Parathyroid adenoma (tissue), 2 donors: ENCODE measurements around the gene LAMB4.

Experiments used
- H2AFZ ChIP-seq: fragments of 300-600 bp; sonication (generic); one replicate; pipeline ENCODE4 v1.7.0; 2017; ENCODE audit warnings: antibody characterized with exemption, mild to moderate bottlenecking
- H3K27ac ChIP-seq: fragments of 300-600 bp; sonication (generic); one replicate; pipeline ENCODE4 v1.7.0; 2017
- H3K27me3 ChIP-seq: fragments of 300-600 bp; sonication (generic); one replicate; pipeline ENCODE4 v1.7.0; 2017; ENCODE audit warnings: low read length; ENCODE audit not compliant: control insufficient read depth, insufficient read depth
- H3K36me3 ChIP-seq: fragments of 300-600 bp; sonication (generic); one replicate; pipeline ENCODE4 v1.7.0; 2017; ENCODE audit warnings: low read length; ENCODE audit not compliant: control insufficient read depth, insufficient read depth
- H3K4me1 ChIP-seq: fragments of 300-600 bp; sonication (generic); one replicate; pipeline ENCODE4 v1.7.0; 2017; ENCODE audit warnings: control low read depth
- H3K4me2 ChIP-seq: fragments of 300-600 bp; sonication (generic); one replicate; pipeline ENCODE4 v1.7.0; 2017; ENCODE audit warnings: low read length
- H3K4me3 ChIP-seq: fragments of 300-600 bp; sonication (generic); one replicate; pipeline ENCODE4 v1.7.0; 2017; ENCODE audit warnings: low read depth, low read length
- H3K79me2 ChIP-seq: fragments of 300-600 bp; sonication (generic); one replicate; pipeline ENCODE4 v1.7.0; 2017; ENCODE audit warnings: control low read depth
- H3K9ac ChIP-seq: fragments of 300-600 bp; sonication (generic); one replicate; pipeline ENCODE4 v1.7.0; 2017; ENCODE audit warnings: mild to moderate bottlenecking
- H3K9me3 ChIP-seq: fragments of 300-600 bp; sonication (generic); one replicate; pipeline ENCODE4 v1.7.0; 2017; ENCODE audit warnings: low read length; ENCODE audit not compliant: control insufficient read depth
- CTCF ChIP-seq: fragments of 300-600 bp; sonication (generic); IDR thresholded peaks from one replicate; pipeline ENCODE4 v1.7.0; 2017; ENCODE audit warnings: antibody characterized with exemption, mild to moderate bottlenecking
- donor health status: primary hyperparathyroidism.

LAMB4 gene

GRCh38 chr7:108099713-108100112 lies 30.4 kb downstream of the LAMB4 start:
- Histone ChIP-seq H3K27ac (no peak overlapping the region), H3K36me3 (no peaks in the 10 kb centered on the region), H3K4me1 (no peaks in the 10 kb centered on the region), H2AFZ (no peak overlapping the region), H3K4me2 (no peak overlapping the region), H3K79me2 (no peaks in the 10 kb centered on the region), H3K27me3 (no peaks in the 10 kb centered on the region), H3K4me3 (no peak overlapping the region), H3K9ac (no peak overlapping the region), H3K9me3 (no peaks in the 10 kb centered on the region)
- no peak for TF ChIP-seq CTCF

- Histone ChIP-seq H3K27ac (no peak overlapping the region), H3K4me3 (no peak overlapping the region), H3K36me3 (no peaks in the 10 kb centered on the region), H3K79me2 (no peaks in the 10 kb centered on the region), H3K9ac (no peak overlapping the region), H3K9me3 (no peaks in the 10 kb centered on the region), H3K27me3 (no peaks in the 10 kb centered on the region), H3K4me2 (no peak overlapping the region), H2AFZ (no peak overlapping the region), H3K4me1 (no peaks in the 10 kb centered on the region)
- TF ChIP-seq CTCF = peak; percentile 47
Observed at GRCh38 chr7:108097703-108098102, 32.5 kb downstream of the LAMB4 start.

- Histone ChIP-seq H2AFZ (no peak overlapping the region), H3K4me1 (no peaks in the 10 kb centered on the region), H3K9me3 (no peaks in the 10 kb centered on the region), H3K27me3 (no peaks in the 10 kb centered on the region), H3K9ac (no peak overlapping the region), H3K4me3 (no peak overlapping the region), H3K79me2 (no peaks in the 10 kb centered on the region), H3K27ac (no peak overlapping the region), H3K36me3 (no peaks in the 10 kb centered on the region), H3K4me2 (no peak overlapping the region)
- TF ChIP-seq CTCF = no peak
Observed at GRCh38 chr7:108096996-108097395, 33.2 kb downstream of the LAMB4 start.

- Histone ChIP-seq H3K79me2 (no peaks in the 10 kb centered on the region), H3K4me1 (no peaks in the 10 kb centered on the region), H3K27ac (no peak overlapping the region), H3K27me3 (no peaks in the 10 kb centered on the region), H3K4me2 (peak overlapping the region; percentile 4), H2AFZ (no peak overlapping the region), H3K9ac (no peak overlapping the region), H3K9me3 (no peaks in the 10 kb centered on the region), H3K4me3 (no peak overlapping the region), H3K36me3 (no peaks in the 10 kb centered on the region)
- no peak for TF ChIP-seq CTCF
Observed at GRCh38 chr7:108094933-108095710, 35.0 kb downstream of the LAMB4 start.

GRCh38 chr7:108094346-108094745 lies 35.8 kb downstream of the LAMB4 start:
- no peak overlapping the region for H2AFZ ChIP-seq
- no peak for TF ChIP-seq CTCF

More at GRCh38 chr7:108094346-108094745, 35.8 kb downstream of the LAMB4 start:
- no peak overlapping the region for H3K4me2 ChIP-seq
- H3K27ac ChIP-seq = no peak overlapping the region
- H3K79me2 ChIP-seq = no peaks in the 10 kb centered on the region
- no peaks in the 10 kb centered on the region for H3K4me1 ChIP-seq
- H3K9me3 ChIP-seq = no peaks in the 10 kb centered on the region
- H3K27me3 ChIP-seq = no peaks in the 10 kb centered on the region
- H3K4me3 ChIP-seq = no peak overlapping the region
- H3K36me3 ChIP-seq = no peaks in the 10 kb centered on the region
- H3K9ac ChIP-seq = no peak overlapping the region
